ENCODE results near the gene LARP4B. TPM values are rescaled to one million over a fixed set of nuclear protein-coding genes. Genes with fewer than 3 reads are reported as not detected.

LARP4B gene
- total RNA-seq, 1 experiment from 2014 or later = 122 TPM

GRCh38 chr10:843703-844102 lies 87.8 kb downstream of the LARP4B start:
- peaks cover 24 to 31% of the 10 kb centered on the region in 2 experiments; a peak in 2 of 4 replicates for H3K36me3 ChIP-seq (ENCODE audit: control insufficient read depth in 1 of 2, insufficient read depth in 2 of 2, low read length in 2 of 2)

GRCh38 chr10:842795-843194 lies 88.7 kb downstream of the LARP4B start:
- no peak for ATAC-seq
- H3K4me3 ChIP-seq (replicated peaks in 1 of 2; ENCODE audit: low read depth in 1 of 2, low read length in 2 of 2) = no peak overlapping the region
- H2AFZ ChIP-seq (ENCODE audit: low read depth, low read length, poor library complexity, severe bottlenecking) = no peak overlapping the region
- no peaks in the 10 kb centered on the region for H3K27me3 ChIP-seq (ENCODE audit: insufficient read depth, low read length)
- RAD21 ChIA-PET (ENCODE audit: low non-redundant PET in 1 of 2, low total read pairs in 2 of 2, uncharacterized antibody in 2 of 2, unreplicated experiment in 2 of 2) = no interaction called here
- intact Hi-C loops (cut with micrococcal nuclease) = no loop called here
- CTCF ChIA-PET = no interaction called here
- H3K9ac ChIP-seq (ENCODE audit: low read length) = no peak overlapping the region
- no peak overlapping the region for H3K27ac ChIP-seq (ENCODE audit: low read depth, low read length)
- H3K79me2 ChIP-seq (ENCODE audit: insufficient read depth, low read length) = peaks cover 90% of the 10 kb centered on the region
- no peak for DNase-seq (ENCODE audit: low read depth, low spot score)
- H3K9me3 ChIP-seq (ENCODE audit: control insufficient read depth in 1 of 2, insufficient read depth in 1 of 2, low read depth in 1 of 2, low read length in 2 of 2) = no peaks in the 10 kb centered on the region
- no TSS peak for BruUV-seq (replicated peaks)
- H3K9me2 ChIP-seq (ENCODE audit: insufficient read depth) = no peaks in the 10 kb centered on the region
- no peak overlapping the region for H3K4me2 ChIP-seq (ENCODE audit: low read length)
- peaks cover 4% of the 10 kb centered on the region; the same call in 1 of the 2 replicates for H4K20me1 ChIP-seq (ENCODE audit: insufficient read depth)
- peaks cover 24 to 31% of the 10 kb centered on the region in 2 experiments; a peak in 2 of 4 replicates for H3K36me3 ChIP-seq (ENCODE audit: control insufficient read depth in 1 of 2, insufficient read depth in 2 of 2, low read length in 2 of 2)
- peaks cover 0 to 4% of the 10 kb centered on the region in 2 experiments; a peak in 1 of 4 replicates for H3K4me1 ChIP-seq (ENCODE audit: control insufficient read depth in 1 of 2, insufficient read depth in 2 of 2, low read length in 2 of 2)
- POLR2A ChIA-PET = no interaction called here
- TF ChIP-seq SIN3A (IDR thresholded peaks at IDR 0.05; ENCODE audit: low read depth) (no peak), ZFX (IDR thresholded peaks at IDR 0.05) (no peak), ZNF274 (IDR thresholded peaks at IDR 0.05; ENCODE audit: low read depth, low read length) (no peak), EZH2phosphoT487 (IDR thresholded peaks at IDR 0.05; ENCODE audit: borderline replicate concordance) (no peak), ZBTB33 (IDR thresholded peaks at IDR 0.05; ENCODE audit: extremely low read depth, insufficient replicate concordance, low read length) (no peak), EGR1 (IDR thresholded peaks at IDR 0.05; ENCODE audit: low read depth) (no peak), SP1 (IDR thresholded peaks at IDR 0.05; ENCODE audit: low read depth) (no peak), POLR2AphosphoS5 (IDR thresholded peaks at IDR 0.05; ENCODE audit: low read depth, low read length) (no peak), CBX3 (IDR thresholded peaks at IDR 0.05; ENCODE audit: low read depth) (no peak), CTCF (IDR thresholded peaks at IDR 0.05 in 2 of 3, conservative IDR thresholded peaks at IDR 0.05 in 1 of 3; ENCODE audit: borderline replicate concordance in 1 of 3, insufficient read depth in 1 of 3, low read depth in 2 of 3, low read length in 2 of 3) (no peak), SRF (IDR thresholded peaks at IDR 0.05; ENCODE audit: low read depth) (no peak), FOSL1 (IDR thresholded peaks at IDR 0.05; ENCODE audit: low read depth) (no peak), YY1 (IDR thresholded peaks at IDR 0.05; ENCODE audit: extremely low read depth, insufficient replicate concordance, low read depth, low read length) (no peak), ATF3 (IDR thresholded peaks at IDR 0.05) (no peak), RAD21 (IDR thresholded peaks at IDR 0.05; ENCODE audit: low read depth) (no peak), JUND (IDR thresholded peaks at IDR 0.05) (no peak), POLR2A (IDR thresholded peaks at IDR 0.05; ENCODE audit: borderline replicate concordance, extremely low read depth, insufficient read depth, insufficient read length) (no peak)

More at GRCh38 chr10:843703-844102, 87.8 kb downstream of the LARP4B start:
- Histone ChIP-seq H3K27me3 (ENCODE audit: insufficient read depth, low read length) (no peaks in the 10 kb centered on the region), H2AFZ (ENCODE audit: low read depth, low read length, poor library complexity, severe bottlenecking) (no peak overlapping the region), H3K4me3 (replicated peaks in 1 of 2; ENCODE audit: low read depth in 1 of 2, low read length in 2 of 2) (no peak overlapping the region), H3K79me2 (ENCODE audit: insufficient read depth, low read length) (peaks cover 90% of the 10 kb centered on the region), H3K4me1 (ENCODE audit: control insufficient read depth in 1 of 2, insufficient read depth in 2 of 2, low read length in 2 of 2) (peaks cover 0 to 4% of the 10 kb centered on the region in 2 experiments; a peak in 1 of 4 replicates), H3K9me3 (ENCODE audit: control insufficient read depth in 1 of 2, insufficient read depth in 1 of 2, low read depth in 1 of 2, low read length in 2 of 2) (no peaks in the 10 kb centered on the region), H4K20me1 (ENCODE audit: insufficient read depth) (peaks cover 4% of the 10 kb centered on the region; the same call in 1 of the 2 replicates), H3K27ac (ENCODE audit: low read depth, low read length) (no peak overlapping the region), H3K4me2 (ENCODE audit: low read length) (no peak overlapping the region), H3K9me2 (ENCODE audit: insufficient read depth) (no peaks in the 10 kb centered on the region), H3K9ac (ENCODE audit: low read length) (no peak overlapping the region)
- RAD21 ChIA-PET (ENCODE audit: low non-redundant PET in 1 of 2, low total read pairs in 2 of 2, uncharacterized antibody in 2 of 2, unreplicated experiment in 2 of 2) = no interaction called here
- CTCF ChIA-PET = no interaction called here
- TF ChIP-seq MAX (IDR thresholded peaks at IDR 0.05) = no peak
- BruUV-seq (replicated peaks) = no TSS peak
- ATAC-seq (no peak), DNase-seq (ENCODE audit: low read depth, low spot score) (no peak)
- POLR2A ChIA-PET = no interaction called here
- intact Hi-C loops (cut with micrococcal nuclease) = no loop called here

All from HCT116 (cell line).